HG03565 (cell line): ENCODE measurements around the gene PDE3A.
"Not testable (repeated sequence)": the region's sequence is repeated elsewhere in the genome, so short reads cannot be mapped to it uniquely, and the experiment has no call there.

Source experiments
- ATAC-seq: cut with Tn5 transposase; IDR thresholded peaks from one replicate; pipeline ENCODE4 v1.9.1; 2021; ENCODE audit warnings: mild to moderate bottlenecking, moderate library complexity; ENCODE audit not compliant: unreplicated experiment

The PDE3A gene

DNA sequence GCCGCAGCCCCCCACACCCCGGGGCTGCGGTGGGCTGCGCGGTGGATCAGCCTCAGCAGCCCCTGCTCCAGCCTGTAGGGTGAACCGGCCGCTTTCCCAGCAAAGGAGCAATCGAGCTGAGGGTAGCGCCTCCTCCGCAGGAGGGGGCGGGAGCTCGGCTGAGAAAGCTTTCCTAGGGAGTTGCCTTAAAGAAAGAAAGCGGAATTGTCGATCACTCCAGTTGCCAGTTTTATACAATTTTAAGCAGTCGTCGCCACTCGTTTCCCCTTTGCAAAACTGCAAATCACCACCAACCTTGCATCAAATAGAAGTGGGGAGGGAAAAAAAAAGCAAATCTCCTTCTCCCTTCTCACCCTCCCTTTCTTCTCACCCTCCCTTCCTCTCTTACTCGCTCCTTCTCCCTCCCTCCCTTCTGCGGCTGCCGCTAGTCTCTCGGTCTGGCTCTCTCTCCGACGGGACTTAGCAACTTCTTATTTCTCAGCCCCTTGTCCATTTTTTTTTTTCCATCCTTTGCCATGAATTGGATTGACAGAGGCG, at the start of gene PDE3A:
Gene PDE3A, plus strand, starts transcription at position 424 of the 537 bp plus-strand sequence. CDS start 748 bp downstream, outside the sequence.
- ATAC-seq, result no peak

DNA sequence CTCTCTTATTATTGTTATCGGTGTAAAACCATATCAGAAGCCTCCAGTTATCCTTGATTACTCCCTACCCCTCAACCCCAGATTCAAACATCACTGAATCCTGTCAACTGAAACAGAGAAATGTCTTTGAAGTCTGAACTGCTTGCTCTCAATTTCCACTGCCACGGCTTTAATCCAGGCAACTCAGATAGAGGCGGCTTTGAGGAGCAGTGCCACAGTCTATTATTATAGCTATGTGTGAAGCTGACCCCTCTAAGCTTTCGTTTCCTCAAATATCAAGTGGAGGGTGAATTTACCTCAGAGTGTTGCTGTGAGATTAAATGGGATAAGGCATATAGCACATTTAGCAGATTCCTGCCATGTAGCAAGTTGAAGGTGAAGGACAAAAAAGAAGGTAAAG, 49.0 kb upstream of the PDE3A start:
- ATAC-seq, result no peak

DNA sequence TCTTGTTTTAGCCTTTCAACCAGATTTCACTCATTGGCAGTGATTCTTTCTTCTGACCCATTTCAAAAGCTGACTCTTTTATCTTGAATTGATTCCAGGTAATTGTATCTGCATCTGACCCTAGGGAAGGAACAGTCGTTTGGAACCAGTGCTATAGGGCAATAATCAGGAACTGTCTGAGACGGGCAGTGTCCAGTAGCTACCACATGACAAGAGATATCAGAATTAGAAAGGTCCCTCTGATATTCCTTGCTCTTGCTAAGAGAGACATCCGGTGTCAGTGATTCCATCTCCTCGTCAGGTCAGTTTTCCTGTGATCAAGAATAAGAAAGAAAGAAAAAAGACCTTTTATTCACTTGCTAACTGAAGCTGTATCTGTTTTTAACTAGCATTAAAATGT, 47.8 kb upstream of the PDE3A start:
- ATAC-seq, result no peak

DNA sequence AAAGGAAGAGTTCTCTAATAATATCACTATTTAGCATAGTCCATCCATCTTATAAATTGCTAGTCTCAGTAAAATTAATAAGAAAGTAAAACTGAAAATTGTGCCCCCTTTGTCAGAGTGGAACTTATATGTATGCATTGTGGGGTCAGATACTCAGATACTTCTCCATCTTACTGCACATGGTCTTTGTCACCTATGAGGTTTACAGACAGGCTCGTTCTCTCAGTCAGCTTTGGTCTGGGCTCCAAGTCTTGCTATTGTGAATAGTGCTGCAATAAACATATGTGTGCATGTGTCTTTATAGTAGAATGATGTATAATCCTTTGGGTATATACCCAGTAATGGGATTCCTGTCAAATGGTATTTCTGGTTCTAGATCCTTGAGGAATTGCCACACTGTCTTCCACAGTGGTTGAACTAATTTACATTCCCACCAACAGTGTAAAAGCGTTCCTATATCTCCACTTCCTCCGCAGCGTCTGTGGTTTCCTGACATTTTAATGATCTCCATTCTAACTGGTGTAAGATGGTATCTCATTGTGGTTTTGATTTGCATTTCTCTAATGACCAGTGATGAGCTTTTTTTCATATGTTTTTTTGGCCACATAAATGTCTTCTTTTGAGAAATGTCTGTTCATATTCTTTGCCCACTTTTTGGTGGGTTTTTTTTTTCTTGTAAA, 37.4 kb upstream of the PDE3A start:
- ATAC-seq, result not testable (repeated sequence)

DNA sequence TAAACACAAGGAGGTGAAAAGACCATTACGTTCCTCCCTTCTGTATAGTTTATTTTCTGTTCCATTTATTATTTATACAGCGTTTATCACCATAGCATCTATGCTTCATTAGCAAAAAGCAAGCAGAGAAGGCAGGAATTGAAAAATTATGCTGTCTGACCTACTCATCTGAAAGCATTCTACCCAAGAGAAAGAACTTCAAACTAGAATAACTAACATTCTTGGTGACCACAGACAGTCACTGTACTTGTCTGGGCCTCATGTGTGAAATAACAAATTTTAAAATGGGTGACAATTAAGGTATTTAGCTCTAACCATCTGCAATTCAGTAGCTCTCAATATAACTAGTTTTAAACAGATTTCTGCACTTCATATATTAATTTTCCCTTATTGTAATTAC, 29.3 kb upstream of the PDE3A start:
- ATAC-seq, result no peak

DNA sequence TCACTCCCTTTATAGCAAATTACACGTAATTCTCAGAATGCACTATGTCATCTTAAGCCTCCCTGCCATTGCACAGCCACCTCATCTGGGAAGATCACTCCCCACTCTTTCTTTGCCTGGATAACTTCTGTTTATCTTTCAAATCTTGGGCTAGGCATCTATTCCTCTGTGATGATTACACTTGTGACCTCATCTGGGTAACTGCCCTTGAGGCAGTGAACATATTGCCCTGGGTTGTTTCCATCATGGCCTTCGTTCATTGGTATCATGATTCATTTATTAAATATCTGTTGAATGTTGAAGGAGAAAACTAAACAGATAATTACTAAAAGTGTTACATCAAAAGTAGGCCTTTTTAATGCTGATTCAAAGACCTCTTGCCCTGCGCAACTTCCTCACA, 26.2 kb upstream of the PDE3A start:
- no peak for ATAC-seq

DNA sequence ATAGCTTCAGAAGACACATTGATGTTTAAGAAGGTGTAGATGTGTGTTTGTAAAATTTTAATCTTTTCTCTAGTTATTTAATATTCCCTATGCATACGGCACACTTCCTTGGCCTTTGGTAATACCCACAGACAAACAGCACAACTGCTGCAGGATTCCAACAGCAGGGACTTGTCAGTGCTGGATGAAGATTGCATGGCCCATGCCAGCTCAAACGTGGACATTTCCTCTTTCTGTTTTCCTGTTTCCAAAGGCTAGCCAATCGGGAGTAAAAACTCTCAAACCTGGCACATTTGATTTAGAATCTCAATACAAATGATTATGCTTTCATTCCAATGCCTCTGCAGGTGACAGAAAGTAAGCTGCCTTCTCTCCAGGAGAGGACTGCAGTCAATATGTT, 22.5 kb upstream of the PDE3A start:
- ATAC-seq, result no peak

DNA sequence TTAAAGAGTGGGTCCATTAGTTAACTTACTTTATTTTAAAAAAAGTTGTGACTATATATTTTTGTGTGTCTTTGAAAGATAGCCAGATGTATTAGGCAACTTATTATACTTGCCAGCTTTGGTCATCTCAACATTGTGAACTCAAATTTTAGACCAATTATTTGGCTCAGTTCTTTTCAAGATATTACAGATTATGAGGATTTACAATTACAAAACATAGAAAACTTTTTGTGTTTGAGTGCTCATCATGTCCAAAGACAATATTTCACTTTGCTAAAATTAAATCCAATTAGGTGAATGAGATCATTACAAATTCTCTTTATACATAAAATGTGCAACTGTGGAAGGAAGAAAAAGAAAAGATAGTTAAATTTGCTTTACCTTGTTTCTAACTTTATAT, 18.3 kb upstream of the PDE3A start:
- no peak for ATAC-seq

DNA sequence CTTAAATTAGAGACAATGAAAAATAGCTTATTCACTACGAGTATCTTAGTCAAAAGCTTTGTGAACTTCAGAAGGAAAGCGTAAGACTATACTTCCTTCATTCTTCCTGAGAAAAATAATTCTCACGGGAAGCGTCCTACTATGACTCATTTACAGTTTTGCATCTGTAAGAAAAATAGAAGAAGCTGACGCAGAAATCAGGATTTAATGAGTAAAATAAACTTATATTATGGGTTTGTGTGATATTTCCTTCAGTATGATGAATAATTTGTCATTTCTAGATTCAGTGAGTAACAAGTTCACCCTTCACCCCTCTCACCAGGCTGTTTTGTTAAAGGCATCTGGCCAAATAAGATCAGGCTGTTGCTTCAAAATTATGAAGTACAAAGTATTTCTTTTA, 17.8 kb upstream of the PDE3A start:
- no peak for ATAC-seq

DNA sequence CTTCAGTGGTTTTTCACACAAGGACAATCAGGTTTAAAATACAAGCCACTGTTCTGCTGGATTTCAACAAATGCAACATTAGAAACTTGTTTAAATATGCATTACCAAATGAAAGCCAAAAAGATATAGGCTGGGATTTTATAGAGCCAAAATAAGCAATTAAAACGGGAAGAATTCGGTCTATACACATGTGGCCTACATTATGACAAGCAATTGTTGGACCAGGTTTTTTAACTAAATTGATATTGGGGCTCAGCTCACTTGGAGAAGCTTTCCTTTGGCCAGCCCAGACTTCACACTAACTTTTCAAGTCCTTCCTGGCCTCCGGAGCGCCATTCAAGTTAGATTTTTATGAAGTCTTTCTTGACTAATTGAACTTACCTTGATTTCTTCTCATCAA, 16.9 kb upstream of the PDE3A start:
- no peak for ATAC-seq

DNA sequence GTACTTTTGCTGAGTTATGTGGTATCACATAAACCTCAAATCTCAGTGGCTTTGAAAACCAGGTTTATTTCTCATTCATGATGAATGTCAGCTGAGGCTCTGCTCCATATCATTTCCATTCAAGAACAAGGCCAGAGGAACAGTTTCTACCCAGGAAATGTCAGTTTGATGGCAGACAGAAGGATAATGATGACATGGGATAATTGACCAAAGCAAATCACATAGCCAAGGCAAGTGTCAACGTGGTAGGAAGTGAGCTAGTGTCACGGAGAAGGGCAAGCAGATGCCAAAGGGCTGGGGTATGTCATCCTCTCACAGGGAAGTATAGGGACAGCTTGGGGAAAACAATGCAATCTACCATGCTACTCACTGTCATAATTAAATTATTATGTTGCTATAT, 12.3 kb upstream of the PDE3A start:
- no peak for ATAC-seq

DNA sequence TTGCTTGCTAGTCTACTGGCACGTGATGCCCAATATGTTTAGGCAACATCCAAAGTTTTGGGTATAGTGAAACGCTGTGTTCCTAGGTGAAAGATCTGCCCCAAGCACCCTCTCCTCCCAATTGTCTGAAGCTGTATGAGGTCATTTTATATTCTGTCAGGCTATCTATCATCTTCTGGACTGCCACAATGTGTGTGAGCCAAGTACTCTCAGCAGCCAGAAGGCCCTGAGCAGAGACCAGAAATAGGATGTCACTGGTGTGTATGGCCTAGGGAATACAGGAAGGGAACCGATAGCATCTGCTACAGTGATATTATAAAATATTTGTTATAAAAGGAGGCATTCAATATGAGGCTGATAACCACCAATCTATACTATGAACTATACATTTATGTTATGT, 7.9 kb upstream of the PDE3A start:
- ATAC-seq, result no peak

DNA sequence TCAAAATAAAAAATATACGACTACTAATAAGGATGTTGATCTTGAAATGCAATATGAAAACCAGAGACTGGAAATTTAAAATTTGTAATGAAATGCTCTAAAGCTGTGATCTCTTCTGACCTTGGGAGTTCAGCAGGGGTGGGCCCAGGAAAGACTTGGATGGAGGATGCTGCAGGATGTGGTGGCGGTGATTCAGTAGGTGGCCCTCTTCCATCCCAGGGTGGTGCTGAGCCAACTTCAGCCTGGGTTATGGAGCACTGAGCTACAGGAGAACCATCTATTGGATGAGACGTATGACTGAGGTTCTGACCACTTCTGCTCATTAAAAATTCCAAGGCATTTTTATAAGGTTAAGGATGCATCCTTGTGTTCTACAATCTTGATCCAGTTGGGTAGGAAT, 6.9 kb upstream of the PDE3A start:
- ATAC-seq, result no peak

DNA sequence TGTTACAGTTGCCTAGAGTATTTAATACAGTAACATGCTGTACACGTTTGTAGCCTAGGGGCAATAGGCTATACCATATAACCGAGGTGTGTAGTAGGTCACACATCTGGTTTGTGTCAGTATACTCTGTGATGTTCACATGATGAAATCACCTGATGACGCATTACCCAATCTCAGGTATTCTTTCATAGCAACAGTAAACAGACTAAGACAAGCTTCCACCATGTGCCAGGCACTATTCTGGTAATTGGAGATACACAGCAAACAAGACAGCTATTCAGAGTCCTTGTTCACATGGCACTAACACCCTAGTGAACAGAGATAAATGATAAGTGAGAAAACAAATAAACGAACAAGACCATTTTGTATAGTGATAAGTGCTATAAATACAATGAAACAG, 3.8 kb upstream of the PDE3A start:
- no peak for ATAC-seq

DNA sequence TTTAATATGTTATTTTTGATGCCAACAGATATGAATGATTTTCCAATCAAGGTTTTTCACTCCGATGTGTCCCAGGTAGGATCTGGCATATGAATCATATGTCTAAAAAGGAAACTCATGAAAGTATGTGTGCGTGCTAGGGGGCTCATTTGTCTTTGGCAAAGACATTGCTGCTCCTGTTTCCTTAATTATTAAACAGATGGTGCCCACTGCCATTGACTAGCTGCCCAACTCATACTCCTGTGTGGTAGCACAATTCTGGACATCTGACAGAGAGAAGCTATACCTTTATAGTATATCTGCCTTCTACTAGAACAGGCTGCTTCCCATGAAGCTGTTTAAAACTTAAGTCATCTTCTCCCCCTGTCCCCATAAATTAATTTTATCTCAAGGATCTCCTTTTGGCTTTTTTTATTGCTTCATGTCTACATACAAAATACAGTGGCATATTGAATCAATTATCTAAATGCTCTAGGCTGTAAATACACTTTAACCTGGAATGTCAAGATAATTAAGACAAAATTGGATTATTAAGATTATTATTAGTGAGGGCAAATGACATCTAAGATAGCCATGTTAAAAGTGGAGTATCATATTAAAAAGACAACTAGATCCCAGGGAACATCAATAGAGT, 1.4 kb upstream of the PDE3A start:
- ATAC-seq, result no peak

DNA sequence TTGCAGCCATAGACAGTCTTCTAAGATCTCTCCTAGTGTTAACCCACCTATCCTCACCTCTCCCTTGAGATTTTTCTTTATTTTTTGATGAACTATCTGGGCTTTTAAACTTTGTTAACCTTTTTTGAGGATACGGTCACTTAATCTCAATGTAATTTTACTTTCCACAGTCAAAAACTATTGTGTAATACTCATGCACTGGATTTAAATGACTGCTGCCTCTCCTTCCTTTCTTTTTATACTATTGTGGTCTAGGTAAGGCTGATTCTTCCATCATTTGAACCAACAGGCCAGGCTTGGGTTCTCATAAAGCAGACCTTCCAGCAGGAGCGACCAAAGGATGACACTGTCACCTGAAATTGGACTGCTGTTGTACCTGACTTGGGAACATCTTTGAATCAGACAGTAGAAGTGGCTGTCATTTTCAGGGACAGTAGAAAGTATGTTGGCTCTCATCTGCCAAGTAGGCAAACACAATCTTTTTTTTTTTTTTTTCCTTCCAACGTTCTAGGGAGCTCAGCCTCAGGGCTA, 689 bp upstream of the PDE3A start:
- no peak for ATAC-seq

DNA sequence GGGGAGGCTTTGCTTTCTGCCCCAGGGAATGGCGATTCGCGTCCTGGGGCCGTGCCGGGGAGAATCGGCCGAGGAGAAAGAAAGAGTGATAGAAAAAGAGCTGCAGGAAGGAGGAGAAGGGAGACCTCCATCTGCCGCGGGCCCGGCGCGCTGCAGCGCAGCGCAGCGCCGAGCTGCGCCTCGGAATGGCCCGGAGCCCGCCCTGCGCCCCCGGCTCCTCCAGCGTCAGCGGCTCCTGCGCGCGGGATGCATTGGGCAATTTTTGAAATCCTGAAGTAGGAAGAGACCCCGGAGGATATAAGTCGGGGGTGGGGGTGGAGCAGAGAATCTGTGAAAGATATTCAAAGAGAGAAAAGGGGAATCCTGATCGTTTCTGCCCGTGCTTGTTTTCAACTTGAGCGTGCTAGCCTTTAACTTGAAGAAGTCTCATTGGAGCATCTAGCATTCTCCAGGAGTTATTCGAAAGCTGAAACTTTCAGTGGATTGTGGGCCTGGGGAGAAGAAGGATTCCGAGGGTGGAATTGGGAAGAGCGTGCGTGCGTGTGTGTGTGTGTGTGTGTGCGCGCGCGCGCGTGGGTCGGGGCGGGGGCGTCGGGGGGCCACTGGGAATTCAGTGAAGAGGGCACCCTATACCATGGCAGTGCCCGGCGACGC, 441 bp downstream of the PDE3A start:
- ATAC-seq, result no peak

DNA sequence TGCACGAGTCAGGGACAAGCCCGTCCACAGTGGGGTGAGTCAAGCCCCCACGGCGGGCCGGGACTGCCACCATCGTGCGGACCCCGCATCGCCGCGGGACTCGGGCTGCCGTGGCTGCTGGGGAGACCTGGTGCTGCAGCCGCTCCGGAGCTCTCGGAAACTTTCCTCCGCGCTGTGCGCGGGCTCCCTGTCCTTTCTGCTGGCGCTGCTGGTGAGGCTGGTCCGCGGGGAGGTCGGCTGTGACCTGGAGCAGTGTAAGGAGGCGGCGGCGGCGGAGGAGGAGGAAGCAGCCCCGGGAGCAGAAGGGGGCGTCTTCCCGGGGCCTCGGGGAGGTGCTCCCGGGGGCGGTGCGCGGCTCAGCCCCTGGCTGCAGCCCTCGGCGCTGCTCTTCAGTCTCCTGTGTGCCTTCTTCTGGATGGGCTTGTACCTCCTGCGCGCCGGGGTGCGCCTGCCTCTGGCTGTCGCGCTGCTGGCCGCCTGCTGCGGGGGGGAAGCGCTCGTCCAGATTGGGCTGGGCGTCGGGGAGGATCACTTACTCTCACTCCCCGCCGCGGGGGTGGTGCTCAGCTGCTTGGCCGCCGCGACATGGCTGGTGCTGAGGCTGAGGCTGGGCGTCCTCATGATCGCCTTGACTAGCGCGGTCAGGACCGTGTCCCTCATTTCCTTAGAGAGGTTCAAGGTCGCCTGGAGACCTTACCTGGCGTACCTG, 1.1 kb downstream of the PDE3A start:
- no peak for ATAC-seq

DNA sequence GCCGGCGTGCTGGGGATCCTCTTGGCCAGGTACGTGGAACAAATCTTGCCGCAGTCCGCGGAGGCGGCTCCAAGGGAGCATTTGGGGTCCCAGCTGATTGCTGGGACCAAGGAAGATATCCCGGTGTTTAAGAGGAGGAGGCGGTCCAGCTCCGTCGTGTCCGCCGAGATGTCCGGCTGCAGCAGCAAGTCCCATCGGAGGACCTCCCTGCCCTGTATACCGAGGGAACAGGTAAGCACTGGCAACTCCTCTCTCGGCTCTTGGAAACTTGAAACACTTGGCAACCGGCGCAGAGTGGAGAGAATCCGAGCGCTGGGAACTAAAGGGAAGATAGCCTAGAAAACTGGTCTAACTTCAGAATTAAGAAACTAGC, 1.7 kb downstream of the PDE3A start:
- no peak for ATAC-seq

DNA sequence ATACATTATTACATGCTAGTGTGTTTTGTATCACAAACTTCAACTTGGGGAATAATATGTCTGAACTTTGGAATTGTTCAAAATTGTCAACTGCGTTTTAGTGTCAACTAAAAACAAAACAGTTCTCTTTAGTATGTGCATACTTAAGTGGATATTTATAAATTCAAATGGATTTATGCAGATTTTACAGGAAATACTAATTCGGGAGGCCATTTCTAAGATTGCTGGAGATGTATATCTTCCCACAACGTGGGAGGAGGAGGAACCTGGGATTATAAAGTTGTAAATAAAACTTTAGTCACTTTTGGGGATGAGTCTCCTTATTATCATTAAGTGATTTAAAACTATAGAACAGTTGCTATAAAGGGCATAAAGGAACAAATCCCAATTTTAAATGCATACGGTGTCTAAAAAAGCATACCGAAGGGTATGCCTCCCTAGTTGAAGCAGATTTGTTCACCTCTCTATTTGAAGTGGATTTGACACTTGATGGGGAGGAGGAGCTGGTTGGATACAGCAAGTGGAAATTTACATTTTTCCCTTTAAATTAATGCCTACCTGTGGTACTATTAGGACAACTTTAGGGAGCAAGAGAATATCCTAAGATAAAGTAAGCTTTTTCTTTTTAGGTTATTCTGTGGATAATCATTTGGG, 2.7 kb downstream of the PDE3A start:
- ATAC-seq, result no peak
